ENCODE data around the gene P4HA2. TPM values are rescaled to one million over a fixed set of nuclear protein-coding genes. Genes with fewer than 3 reads are reported as not detected.

The P4HA2 gene
- polyA plus RNA-seq, 4 donors: 24.8 to 43.6 (median 33.0) TPM

- DNase-seq (ENCODE audit: low read depth in 4 of 4, low spot score in 3 of 4): no peak
Measured at GRCh38 chr5:132253008-132253441, 25.4 kb upstream of the P4HA2 start.

DNA sequence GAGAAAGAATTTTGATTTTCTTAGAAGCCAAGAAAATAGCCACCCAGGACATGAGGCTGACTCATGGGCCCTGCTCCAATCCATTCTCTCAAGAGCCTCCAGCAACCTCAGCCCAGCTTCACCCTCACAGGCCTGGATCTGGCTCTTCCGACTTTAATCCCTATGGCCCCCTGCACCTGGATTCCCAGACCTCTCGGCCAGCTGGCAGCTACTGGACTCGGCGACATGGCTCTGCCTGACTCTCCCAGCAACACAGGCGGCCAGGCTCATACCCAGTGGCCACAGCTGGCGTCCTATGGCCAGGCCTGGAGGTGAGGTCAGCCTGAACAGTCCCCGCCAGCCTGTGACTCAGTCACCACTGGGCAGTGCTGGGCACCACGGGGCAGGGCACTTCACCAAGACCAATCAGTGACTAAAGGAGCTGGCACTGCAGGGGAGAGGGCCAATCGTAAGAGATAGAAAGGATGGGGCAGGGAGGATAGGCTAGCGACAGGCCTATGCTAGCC lies 23.6 kb upstream of the P4HA2 start:
- DNase-seq (ENCODE audit: low read depth in 4 of 4, low spot score in 3 of 4): no peak

DNA sequence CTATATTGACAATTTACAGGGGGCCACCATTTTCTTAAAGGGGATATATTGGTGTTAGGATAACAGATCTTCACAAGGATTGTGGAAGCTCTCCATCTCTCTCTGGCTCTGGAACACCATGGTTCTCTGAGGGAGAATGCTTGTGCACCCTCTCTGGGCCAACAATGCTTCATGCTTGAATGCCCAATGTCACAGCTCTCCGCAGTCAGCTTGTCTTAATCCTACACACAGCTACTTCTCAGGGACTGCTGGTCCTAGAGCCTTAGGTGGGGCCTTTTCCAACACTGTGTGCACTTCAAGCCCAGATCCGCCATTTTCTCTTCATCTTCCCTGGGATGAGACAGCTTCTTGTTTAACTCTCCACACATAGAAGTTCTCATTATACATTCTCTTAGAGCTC lies 22.9 kb upstream of the P4HA2 start:
- DNase-seq (ENCODE audit: low read depth in 4 of 4, low spot score in 3 of 4): no peak

GRCh38 chr5:132246806-132247205 lies 19.2 kb upstream of the P4HA2 start:
- DNase-seq (ENCODE audit: low read depth in 4 of 4, low spot score in 3 of 4): no peak

DNA sequence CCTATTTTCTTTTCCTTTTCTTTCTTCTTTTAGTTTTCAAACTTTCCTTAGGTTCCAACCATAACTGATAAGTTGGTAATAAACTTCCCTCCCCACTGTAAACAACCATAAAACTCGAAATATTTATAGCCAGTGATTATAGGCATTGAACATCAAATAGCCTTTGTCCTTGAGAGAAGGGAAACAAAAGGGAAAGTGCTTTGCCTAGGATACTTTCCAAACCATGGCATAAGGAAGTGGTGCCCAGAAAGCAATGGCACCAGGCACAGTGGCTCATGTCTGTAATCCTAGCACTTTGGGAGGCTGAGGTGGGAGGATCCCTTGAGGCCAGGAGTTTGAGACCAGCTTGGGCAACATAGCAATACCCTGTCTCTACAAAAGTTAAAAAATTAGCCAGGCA lies 17.9 kb upstream of the P4HA2 start:
- DNase-seq (ENCODE audit: low read depth in 4 of 4, low spot score in 3 of 4): no peak

- no peak for DNase-seq (ENCODE audit: low read depth in 4 of 4, low spot score in 3 of 4)
Measured at GRCh38 chr5:132243366-132243977, 15.8 kb upstream of the P4HA2 start.

DNA sequence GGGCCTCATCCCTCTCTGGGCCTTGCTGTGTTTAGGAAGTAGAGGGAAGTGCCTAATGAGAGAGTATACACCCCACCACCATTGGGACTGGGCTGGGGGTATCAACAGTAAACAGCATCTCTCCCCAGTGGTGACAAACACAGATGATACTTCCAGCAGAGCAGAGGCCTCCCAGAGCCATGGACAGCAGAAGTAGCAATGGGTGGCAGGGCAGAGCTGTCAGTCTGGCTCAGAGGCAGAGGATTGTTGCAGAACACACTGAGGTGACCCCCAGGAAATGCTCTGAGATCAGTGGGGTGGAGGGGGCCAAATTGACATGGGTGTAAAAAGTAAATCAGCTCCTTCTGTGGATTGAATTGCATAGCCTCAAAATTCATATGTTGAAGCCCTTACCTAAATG lies 12.1 kb upstream of the P4HA2 start:
- no peak for DNase-seq (ENCODE audit: low read depth in 4 of 4, low spot score in 3 of 4)

DNA sequence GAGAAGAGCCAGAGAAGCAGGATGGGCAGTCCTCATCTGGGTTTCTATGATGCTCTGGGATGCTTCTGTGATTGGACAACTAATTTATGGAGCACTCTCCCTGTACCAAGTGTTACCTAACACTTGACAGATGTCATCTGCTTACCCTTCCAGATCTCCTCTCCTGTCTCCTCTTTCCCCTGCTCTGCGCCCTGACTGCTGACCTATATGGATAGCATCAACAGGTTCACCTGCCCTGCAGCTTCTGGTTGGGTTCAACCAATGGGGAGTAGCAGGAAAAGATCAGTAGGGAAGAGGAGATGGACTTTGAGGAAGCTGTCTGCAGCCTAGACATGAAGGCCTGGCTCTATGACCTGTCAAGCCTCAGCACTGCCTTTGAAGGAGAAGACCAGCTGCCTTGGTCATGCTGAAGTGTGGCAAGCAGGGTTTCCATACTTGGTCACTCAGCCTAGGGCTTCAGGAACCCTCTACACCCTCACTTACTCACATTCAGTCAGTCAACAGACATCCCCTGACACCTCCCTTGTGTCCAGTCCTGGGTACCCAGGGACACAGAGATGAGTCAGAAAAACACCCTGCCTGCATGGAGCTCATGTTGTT lies 11.3 kb upstream of the P4HA2 start:
- DNase-seq (ENCODE audit: low read depth in 4 of 4, low spot score in 3 of 4): no peak

DNA sequence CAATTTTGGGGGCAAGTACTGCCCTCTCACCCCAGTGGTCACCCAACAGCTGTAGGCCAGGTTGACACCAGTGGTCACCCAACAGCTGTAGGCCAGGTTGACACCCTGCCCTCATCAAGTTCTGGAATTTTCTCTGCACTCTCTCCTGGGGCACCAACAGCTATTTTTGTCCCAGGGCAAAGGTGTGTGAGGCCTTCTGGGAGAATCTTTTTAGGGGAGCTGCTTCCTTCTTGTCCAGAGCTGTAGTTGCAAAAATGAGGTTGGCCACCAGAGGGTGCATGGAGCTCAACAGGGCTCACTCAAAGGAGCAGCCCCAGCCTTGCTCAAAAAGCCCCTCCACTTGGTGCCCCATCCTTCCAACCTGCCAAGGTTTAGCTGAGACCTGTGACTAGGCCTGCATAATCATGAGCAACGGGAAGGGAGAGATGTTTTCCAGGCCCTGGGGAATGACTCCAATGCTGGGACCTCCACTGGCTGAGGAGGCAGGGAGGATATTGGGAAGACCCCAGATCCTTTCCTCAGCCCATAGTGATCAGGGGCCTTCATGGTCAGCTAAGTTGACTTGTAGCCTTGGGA lies 10.6 kb upstream of the P4HA2 start:
- DNase-seq (ENCODE audit: low read depth in 4 of 4, low spot score in 3 of 4): no peak

DNA sequence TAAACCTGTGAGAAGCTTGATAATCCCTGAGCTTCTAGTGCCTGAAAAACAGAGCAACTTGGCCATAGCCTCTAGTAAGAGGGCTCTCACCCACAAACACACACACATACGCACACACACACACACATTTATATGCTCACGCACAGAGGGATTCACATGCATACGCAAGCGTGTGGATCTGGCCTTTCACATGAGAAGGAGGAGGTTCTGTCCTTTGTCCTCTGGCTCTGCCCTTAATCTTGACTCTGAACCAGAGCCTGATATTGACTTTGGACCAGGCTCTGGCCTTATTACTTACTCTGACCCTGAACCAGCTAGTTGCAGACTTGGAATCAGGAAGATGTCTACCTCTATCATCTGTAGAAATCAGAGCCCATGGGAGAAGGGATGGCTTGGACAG lies 10.0 kb upstream of the P4HA2 start:
- no peak for DNase-seq (ENCODE audit: low read depth in 4 of 4, low spot score in 3 of 4)

GRCh38 chr5:132237141-132237540 lies 9.5 kb upstream of the P4HA2 start:
- no peak for DNase-seq (ENCODE audit: low read depth in 4 of 4, low spot score in 3 of 4)

DNA sequence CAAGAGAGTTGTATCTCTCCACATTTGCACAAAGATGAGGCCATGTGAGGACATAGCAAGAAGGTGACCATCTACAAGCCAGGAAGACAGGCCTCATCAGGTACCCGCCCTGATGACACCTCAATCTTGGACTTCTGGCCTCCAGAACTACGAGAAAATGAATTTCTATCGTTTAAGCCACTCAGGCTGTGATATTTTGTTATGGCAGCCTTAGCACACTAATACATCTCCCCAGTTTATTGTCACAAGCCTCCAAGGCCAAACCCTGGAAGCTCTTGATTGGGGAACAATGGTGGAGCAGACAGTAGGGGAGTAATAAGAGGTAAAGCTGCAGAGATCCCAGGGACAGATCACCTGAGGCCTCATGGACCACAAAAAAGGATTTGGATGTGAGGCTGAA lies 7.7 kb upstream of the P4HA2 start:
- no peak for DNase-seq (ENCODE audit: low read depth in 4 of 4, low spot score in 3 of 4)

GRCh38 chr5:132234684-132235062 lies 7.0 kb upstream of the P4HA2 start:
- DNase-seq (ENCODE audit: low read depth in 4 of 4, low spot score in 3 of 4): no peak

DNA sequence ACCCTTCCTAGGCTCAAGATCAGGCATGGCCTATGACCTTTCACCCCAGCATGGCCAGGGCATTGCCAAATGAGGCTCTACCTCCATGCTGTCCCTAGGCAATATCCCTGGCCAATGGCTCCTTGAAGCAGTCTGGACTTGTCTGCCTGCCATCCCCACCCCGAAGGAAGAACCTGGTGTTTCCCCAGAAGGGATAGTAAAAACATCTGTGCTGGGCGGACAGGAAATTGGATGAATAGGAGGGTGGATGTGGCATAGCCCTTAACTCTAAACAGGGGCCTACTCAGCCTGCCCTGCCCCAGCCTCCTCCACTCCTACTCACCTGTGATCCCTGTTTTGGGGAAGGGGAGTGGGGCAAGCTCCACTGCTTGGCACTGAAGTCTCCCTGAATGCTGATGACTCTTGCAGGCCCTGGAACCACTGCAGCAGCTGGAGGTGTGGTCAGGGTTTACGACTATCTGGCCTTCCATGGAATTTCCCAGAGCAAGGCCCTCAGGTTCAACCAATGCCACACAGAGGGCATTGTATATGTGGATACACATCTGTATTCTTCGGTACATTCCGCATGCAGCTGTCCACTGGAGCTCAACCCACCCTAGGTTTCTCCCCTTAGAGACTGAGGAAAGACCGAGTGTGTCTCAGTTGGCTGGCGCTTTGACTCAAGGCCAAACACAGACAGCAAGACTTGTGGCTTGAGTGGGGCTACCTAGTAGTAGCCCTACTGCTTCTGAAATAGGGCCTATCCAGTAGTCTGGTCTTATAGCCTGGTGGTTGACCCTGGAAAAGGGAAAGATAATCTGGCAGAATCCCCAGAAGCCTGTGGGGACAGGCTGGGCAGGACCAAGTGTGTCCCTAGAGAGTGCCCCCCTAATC lies 6.4 kb upstream of the P4HA2 start:
- DNase-seq (ENCODE audit: low read depth in 4 of 4, low spot score in 3 of 4): no peak

DNA sequence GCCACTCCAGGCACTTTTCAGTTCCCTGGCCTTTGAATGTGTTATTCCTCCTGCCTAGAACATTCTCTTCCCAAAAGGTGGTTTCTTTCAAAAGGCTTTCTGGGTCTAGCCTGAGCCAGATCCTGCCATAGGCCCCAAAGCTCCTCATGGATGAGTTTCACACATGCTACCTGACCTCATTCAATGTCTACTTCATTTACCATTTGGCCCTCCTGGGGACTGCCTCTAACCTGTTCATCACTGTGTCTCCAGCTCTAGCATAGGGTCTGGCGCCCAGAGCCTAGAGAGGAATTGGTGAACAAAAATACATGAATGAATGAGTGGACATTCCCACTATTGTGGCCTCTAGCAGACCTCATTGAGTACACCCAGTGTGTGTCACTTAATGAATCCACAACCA lies 5.4 kb upstream of the P4HA2 start:
- no peak for DNase-seq (ENCODE audit: low read depth in 4 of 4, low spot score in 3 of 4)

GRCh38 chr5:132232465-132232864 lies 4.8 kb upstream of the P4HA2 start:
- DNase-seq (ENCODE audit: low read depth in 4 of 4, low spot score in 3 of 4): no peak

DNA sequence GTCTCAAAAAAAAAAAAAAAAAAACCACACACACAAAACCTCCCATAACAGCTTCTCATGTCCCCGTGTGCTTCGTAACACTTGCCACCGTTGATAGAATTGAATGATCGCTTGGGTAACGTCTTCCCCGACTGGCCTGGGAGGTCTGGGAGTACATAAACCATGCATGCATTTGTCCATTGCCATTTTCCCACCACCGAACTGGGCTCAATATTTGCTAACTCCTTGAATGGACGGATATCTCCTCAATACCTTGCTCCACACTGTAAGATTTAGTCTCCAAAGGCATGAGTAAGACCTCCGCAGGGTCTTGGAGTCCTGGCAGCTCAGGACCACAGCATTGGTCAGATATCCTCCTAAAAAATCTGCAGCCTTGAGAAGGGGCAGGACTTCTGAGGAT lies 3.2 kb upstream of the P4HA2 start:
- DNase-seq (ENCODE audit: low read depth in 4 of 4, low spot score in 3 of 4): no peak

DNA sequence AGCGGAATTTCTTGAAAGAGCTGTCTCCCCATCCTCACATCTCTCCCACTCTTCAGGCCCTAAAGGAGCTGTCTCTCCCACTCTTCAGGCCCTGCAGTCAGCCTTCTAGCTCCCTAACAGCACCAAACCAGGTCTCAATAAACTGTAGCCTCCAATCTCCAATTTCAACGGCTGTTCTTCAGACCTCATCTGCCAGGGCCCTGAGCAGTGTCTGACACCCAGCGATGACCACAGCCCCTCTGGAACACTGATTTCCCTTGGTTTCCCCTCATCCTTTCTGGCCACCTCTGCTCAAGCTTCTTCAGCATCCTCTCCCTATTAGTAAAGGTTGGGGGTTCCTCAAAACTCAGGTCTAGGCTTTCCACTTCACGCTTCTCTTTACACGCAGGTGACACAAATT lies 1.6 kb upstream of the P4HA2 start:
- no peak for DNase-seq (ENCODE audit: low read depth in 4 of 4, low spot score in 3 of 4)

- no peak for DNase-seq (ENCODE audit: low read depth in 4 of 4, low spot score in 3 of 4)
Measured at GRCh38 chr5:132228241-132229035, 785 bp upstream of the P4HA2 start.

- DNase-seq (ENCODE audit: low read depth in 4 of 4, low spot score in 3 of 4): no peak
Measured at GRCh38 chr5:132227235-132227484, 493 bp downstream of the P4HA2 start.
